Measurements from ENCODE around the gene ASF1A.

DNA sequence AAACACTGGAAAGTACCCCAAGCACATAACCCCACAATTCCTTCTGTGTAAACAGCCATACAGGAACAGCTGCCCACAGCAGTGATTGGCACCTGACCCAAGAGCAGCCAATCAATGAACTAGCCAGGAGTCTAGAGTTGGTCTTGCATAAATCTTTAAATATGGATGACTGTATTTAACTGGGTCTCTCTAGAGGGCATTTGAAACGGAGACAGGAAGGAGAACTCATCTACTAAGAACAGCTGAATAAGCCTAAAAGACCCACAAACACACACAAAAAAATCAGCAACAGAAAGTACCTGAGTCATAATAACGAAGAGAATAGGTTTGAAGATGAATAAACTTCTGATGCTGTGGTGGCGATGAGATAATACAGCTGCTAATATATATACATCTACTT is 49.0 kb upstream of the ASF1A start:
- TF ChIP-seq, protein P1, sequence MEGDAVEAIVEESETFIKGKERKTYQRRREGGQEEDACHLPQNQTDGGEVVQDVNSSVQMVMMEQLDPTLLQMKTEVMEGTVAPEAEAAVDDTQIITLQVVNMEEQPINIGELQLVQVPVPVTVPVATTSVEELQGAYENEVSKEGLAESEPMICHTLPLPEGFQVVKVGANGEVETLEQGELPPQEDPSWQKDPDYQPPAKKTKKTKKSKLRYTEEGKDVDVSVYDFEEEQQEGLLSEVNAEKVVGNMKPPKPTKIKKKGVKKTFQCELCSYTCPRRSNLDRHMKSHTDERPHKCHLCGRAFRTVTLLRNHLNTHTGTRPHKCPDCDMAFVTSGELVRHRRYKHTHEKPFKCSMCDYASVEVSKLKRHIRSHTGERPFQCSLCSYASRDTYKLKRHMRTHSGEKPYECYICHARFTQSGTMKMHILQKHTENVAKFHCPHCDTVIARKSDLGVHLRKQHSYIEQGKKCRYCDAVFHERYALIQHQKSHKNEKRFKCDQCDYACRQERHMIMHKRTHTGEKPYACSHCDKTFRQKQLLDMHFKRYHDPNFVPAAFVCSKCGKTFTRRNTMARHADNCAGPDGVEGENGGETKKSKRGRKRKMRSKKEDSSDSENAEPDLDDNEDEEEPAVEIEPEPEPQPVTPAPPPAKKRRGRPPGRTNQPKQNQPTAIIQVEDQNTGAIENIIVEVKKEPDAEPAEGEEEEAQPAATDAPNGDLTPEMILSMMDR (IDR thresholded peaks at IDR 0.05) = no peak
- TF ChIP-seq ZFX (IDR thresholded peaks at IDR 0.05; ENCODE audit: borderline replicate concordance) = no peak

Data from 22Rv1 (cell line).